ENCODE data around the gene SNX6. TPM values are rescaled to one million over a fixed set of nuclear protein-coding genes. Genes with fewer than 3 reads are reported as not detected.

Gene SNX6
- total and polyA plus RNA-seq, 4 donors = 40.9 to 102 (median 74.0) TPM

GRCh38 chr14:34604995-34605394, 25.0 kb downstream of the SNX6 start:
- WGBS, 2 donors = 47 to 86% methylated on average over 1 of the region's 1 CpG
- Histone ChIP-seq H3K9me3 (ENCODE audit: control insufficient read depth, low read length) (no peaks in the 10 kb centered on the region), H3K27me3 (ENCODE audit: control insufficient read depth in 1 of 2, insufficient read depth in 2 of 2, low read length in 1 of 2) (no peaks in the 10 kb centered on the region), H3K4me1 (ENCODE audit: control insufficient read depth in 1 of 2, insufficient read depth in 2 of 2, low read length in 2 of 2) (no peaks in the 10 kb centered on the region), H3K4me3 (ENCODE audit: low read length in 2 of 2) (no peak overlapping the region), H3K27ac (ENCODE audit: low read depth in 1 of 2, low read length in 2 of 2) (no peak overlapping the region), H3K36me3 (ENCODE audit: control insufficient read depth in 1 of 2, insufficient read depth in 2 of 2, low read length in 1 of 2) (peaks cover 0 to 3% of the 10 kb centered on the region in 2 donors)
- intact Hi-C loops (cut with DNase I) = no loop called here
- DNase-seq (no peak), ATAC-seq (ENCODE audit: low FRiP score) (no peak)

GRCh38 chr14:34596891-34597290, 33.1 kb downstream of the SNX6 start:
- intact Hi-C loops (cut with DNase I) = no loop called here
- H3K9me3 ChIP-seq (ENCODE audit: control insufficient read depth, low read length) = no peaks in the 10 kb centered on the region
- DNase-seq (no peak), ATAC-seq (ENCODE audit: low FRiP score) (no peak)
- H3K27me3 ChIP-seq (ENCODE audit: control insufficient read depth in 1 of 2, insufficient read depth in 2 of 2, low read length in 1 of 2) = no peaks in the 10 kb centered on the region
- H3K4me1 ChIP-seq (ENCODE audit: control insufficient read depth in 1 of 2, insufficient read depth in 2 of 2, low read length in 2 of 2) = no peaks in the 10 kb centered on the region
- no peak overlapping the region for H3K4me3 ChIP-seq (ENCODE audit: low read length in 2 of 2)
- H3K36me3 ChIP-seq (ENCODE audit: control insufficient read depth in 1 of 2, insufficient read depth in 2 of 2, low read length in 1 of 2) = peaks cover 0 to 5% of the 10 kb centered on the region in 2 donors
- WGBS, 2 donors = 78 to 82% methylated on average over 3 of the region's 3 CpGs
- no peak overlapping the region for H3K27ac ChIP-seq (ENCODE audit: low read depth in 1 of 2, low read length in 2 of 2)

- Histone ChIP-seq H3K27ac (ENCODE audit: low read depth in 1 of 2, low read length in 2 of 2) (peak overlapping the region in 1 of 2 donors; percentile 32), H3K4me3 (ENCODE audit: low read length in 2 of 2) (no peak overlapping the region), H3K4me1 (ENCODE audit: control insufficient read depth in 1 of 2, insufficient read depth in 2 of 2, low read length in 2 of 2) (no peaks in the 10 kb centered on the region), H3K9me3 (ENCODE audit: control insufficient read depth, low read length) (no peaks in the 10 kb centered on the region), H3K36me3 (ENCODE audit: control insufficient read depth in 1 of 2, insufficient read depth in 2 of 2, low read length in 1 of 2) (peaks cover 0 to 5% of the 10 kb centered on the region in 2 donors), H3K27me3 (ENCODE audit: control insufficient read depth in 1 of 2, insufficient read depth in 2 of 2, low read length in 1 of 2) (no peaks in the 10 kb centered on the region)
- 89 to 96% methylated on average over 11 of the region's 11 CpGs for WGBS, 2 donors
- intact Hi-C loops (cut with DNase I) = no loop called here
- ATAC-seq (ENCODE audit: low FRiP score) (no peak), DNase-seq (peak; percentile 31 to 70)
Measured at GRCh38 chr14:34593740-34594375, 36.1 kb downstream of the SNX6 start.

- intact Hi-C loops (cut with DNase I) = no loop called here
- Histone ChIP-seq H3K9me3 (ENCODE audit: control insufficient read depth, low read length) (no peaks in the 10 kb centered on the region), H3K4me3 (ENCODE audit: low read length in 2 of 2) (no peak overlapping the region), H3K27ac (ENCODE audit: low read depth in 1 of 2, low read length in 2 of 2) (no peak overlapping the region), H3K4me1 (ENCODE audit: control insufficient read depth in 1 of 2, insufficient read depth in 2 of 2, low read length in 2 of 2) (no peaks in the 10 kb centered on the region), H3K36me3 (ENCODE audit: control insufficient read depth in 1 of 2, insufficient read depth in 2 of 2, low read length in 1 of 2) (peaks cover 0 to 5% of the 10 kb centered on the region in 2 donors), H3K27me3 (ENCODE audit: control insufficient read depth in 1 of 2, insufficient read depth in 2 of 2, low read length in 1 of 2) (no peaks in the 10 kb centered on the region)
- ATAC-seq (ENCODE audit: low FRiP score) (no peak), DNase-seq (peak in 1 of 2 donors; percentile 4)
- 72 to 76% methylated on average over 5 of the region's 5 CpGs for WGBS, 2 donors
Measured at GRCh38 chr14:34592623-34593022, 37.3 kb downstream of the SNX6 start.

GRCh38 chr14:34583525-34583924, 46.4 kb downstream of the SNX6 start:
- H3K27ac ChIP-seq (ENCODE audit: low read depth in 1 of 2, low read length in 2 of 2) = no peak overlapping the region
- intact Hi-C loops (cut with DNase I) = no loop called here
- no peak overlapping the region for H3K4me3 ChIP-seq (ENCODE audit: low read length in 2 of 2)
- no peak for DNase-seq
- H3K36me3 ChIP-seq (ENCODE audit: control insufficient read depth in 1 of 2, insufficient read depth in 2 of 2, low read length in 1 of 2) = peaks cover 4 to 5% of the 10 kb centered on the region in 2 donors
- WGBS, 2 donors = 78 to 79% methylated on average over 6 of the region's 6 CpGs
- no peak for ATAC-seq (ENCODE audit: low FRiP score)
- H3K27me3 ChIP-seq (ENCODE audit: control insufficient read depth in 1 of 2, insufficient read depth in 2 of 2, low read length in 1 of 2) = no peaks in the 10 kb centered on the region
- H3K9me3 ChIP-seq (ENCODE audit: control insufficient read depth, low read length) = no peaks in the 10 kb centered on the region
- H3K4me1 ChIP-seq (ENCODE audit: control insufficient read depth in 1 of 2, insufficient read depth in 2 of 2, low read length in 2 of 2) = no peaks in the 10 kb centered on the region

- no peak for ATAC-seq (ENCODE audit: low FRiP score)
- peak; percentile 17 to 37 for DNase-seq
- intact Hi-C loops (cut with DNase I) = no loop called here
- Histone ChIP-seq H3K4me1 (ENCODE audit: control insufficient read depth in 1 of 2, insufficient read depth in 2 of 2, low read length in 2 of 2) (no peaks in the 10 kb centered on the region), H3K4me3 (ENCODE audit: low read length in 2 of 2) (no peak overlapping the region), H3K27me3 (ENCODE audit: control insufficient read depth in 1 of 2, insufficient read depth in 2 of 2, low read length in 1 of 2) (no peaks in the 10 kb centered on the region), H3K36me3 (ENCODE audit: control insufficient read depth in 1 of 2, insufficient read depth in 2 of 2, low read length in 1 of 2) (peaks cover 5% of the 10 kb centered on the region in 2 donors), H3K27ac (ENCODE audit: low read depth in 1 of 2, low read length in 2 of 2) (no peak overlapping the region), H3K9me3 (ENCODE audit: control insufficient read depth, low read length) (no peaks in the 10 kb centered on the region)
- 97 to 98% methylated on average over 9 to 11 of the region's 11 CpGs for WGBS, 2 donors
Measured at GRCh38 chr14:34582117-34582680, 47.7 kb downstream of the SNX6 start.

- DNase-seq = peak; percentile 15 to 30
- peaks cover 5 to 8% of the 10 kb centered on the region in 2 donors for H3K36me3 ChIP-seq (ENCODE audit: control insufficient read depth in 1 of 2, insufficient read depth in 2 of 2, low read length in 1 of 2)
- no peaks in the 10 kb centered on the region for H3K27me3 ChIP-seq (ENCODE audit: control insufficient read depth in 1 of 2, insufficient read depth in 2 of 2, low read length in 1 of 2)
- WGBS, 2 donors = 96 to 98% methylated on average over 5 of the region's 5 CpGs
- H3K4me1 ChIP-seq (ENCODE audit: control insufficient read depth in 1 of 2, insufficient read depth in 2 of 2, low read length in 2 of 2) = no peaks in the 10 kb centered on the region
- H3K4me3 ChIP-seq (ENCODE audit: low read length in 2 of 2) = no peak overlapping the region
- intact Hi-C loops (cut with DNase I) = no loop called here
- no peaks in the 10 kb centered on the region for H3K9me3 ChIP-seq (ENCODE audit: control insufficient read depth, low read length)
- no peak overlapping the region for H3K27ac ChIP-seq (ENCODE audit: low read depth in 1 of 2, low read length in 2 of 2)
- no peak for ATAC-seq (ENCODE audit: low FRiP score)
Measured at GRCh38 chr14:34580381-34580780, 49.6 kb downstream of the SNX6 start.

GRCh38 chr14:34571771-34572170, 58.2 kb downstream of the SNX6 start:
- no peaks in the 10 kb centered on the region for H3K4me1 ChIP-seq (ENCODE audit: control insufficient read depth in 1 of 2, insufficient read depth in 2 of 2, low read length in 2 of 2)
- 95% methylated on average over 3 of the region's 3 CpGs for WGBS, 2 donors
- no peak overlapping the region for H3K27ac ChIP-seq (ENCODE audit: low read depth in 1 of 2, low read length in 2 of 2)
- H3K9me3 ChIP-seq (ENCODE audit: control insufficient read depth, low read length) = no peaks in the 10 kb centered on the region
- DNase-seq = no peak
- intact Hi-C loops (cut with DNase I) = no loop called here
- no peaks in the 10 kb centered on the region for H3K27me3 ChIP-seq (ENCODE audit: control insufficient read depth in 1 of 2, insufficient read depth in 2 of 2, low read length in 1 of 2)
- no peak overlapping the region for H3K4me3 ChIP-seq (ENCODE audit: low read length in 2 of 2)
- peaks cover 0 to 2% of the 10 kb centered on the region in 2 donors for H3K36me3 ChIP-seq (ENCODE audit: control insufficient read depth in 1 of 2, insufficient read depth in 2 of 2, low read length in 1 of 2)
- ATAC-seq (ENCODE audit: low FRiP score) = no peak

GRCh38 chr14:34569750-34570149, 60.2 kb downstream of the SNX6 start:
- Histone ChIP-seq H3K4me1 (ENCODE audit: control insufficient read depth in 1 of 2, insufficient read depth in 2 of 2, low read length in 2 of 2) (no peaks in the 10 kb centered on the region), H3K4me3 (ENCODE audit: low read length in 2 of 2) (no peak overlapping the region), H3K9me3 (ENCODE audit: control insufficient read depth, low read length) (no peaks in the 10 kb centered on the region), H3K36me3 (ENCODE audit: control insufficient read depth in 1 of 2, insufficient read depth in 2 of 2, low read length in 1 of 2) (peaks cover 0 to 2% of the 10 kb centered on the region in 2 donors), H3K27me3 (ENCODE audit: control insufficient read depth in 1 of 2, insufficient read depth in 2 of 2, low read length in 1 of 2) (no peaks in the 10 kb centered on the region), H3K27ac (ENCODE audit: low read depth in 1 of 2, low read length in 2 of 2) (no peak overlapping the region)
- ATAC-seq (ENCODE audit: low FRiP score) (no peak), DNase-seq (no peak)
- WGBS, 2 donors = 97 to 100% methylated on average over 4 of the region's 4 CpGs
- intact Hi-C loops (cut with DNase I) = no loop called here

All from aorta (tissue), 5 donors.